K562 (cell line): ENCODE measurements around the gene RAB3C.

Experiments used
- EP300 ChIP-seq: IDR thresholded peaks from 2 replicates; pipeline ENCODE4 v1.6.1; 2012; ENCODE audit warnings: low read length, improper control_type of control experiment
- EZH2 ChIP-seq: IDR thresholded peaks from 2 replicates; pipeline ENCODE4 v1.6.1; 2012; ENCODE audit warnings: low read depth, mild to moderate bottlenecking, inconsistent platforms, low read length, borderline replicate concordance
- FOS ChIP-seq: IDR thresholded peaks from 3 replicates; pipeline ENCODE4 v1.6.1; 2011; ENCODE audit not compliant: insufficient read length; ENCODE audit errors: extremely low read depth
- RNF2 ChIP-seq: sonication (generic); IDR thresholded peaks from 2 replicates; pipeline ENCODE4 v1.6.1; 2016

GRCh38 chr5:58606064-58606463, 23.2 kb downstream of the RAB3C start:
- no peak for TF ChIP-seq FOS
- no peak for TF ChIP-seq RNF2
- no peak for TF ChIP-seq EZH2
- no peak for TF ChIP-seq EP300
